Measurements from ENCODE around the gene SMIM22. TPM values are rescaled to one million over a fixed set of nuclear protein-coding genes. Genes with fewer than 3 reads are reported as not detected.

The SMIM22 gene
- total and polyA plus RNA-seq, 2 of the 8 experiments (the other 6 are each of a cell fraction or from before 2014, with no cell fraction given) = not detected

DNA sequence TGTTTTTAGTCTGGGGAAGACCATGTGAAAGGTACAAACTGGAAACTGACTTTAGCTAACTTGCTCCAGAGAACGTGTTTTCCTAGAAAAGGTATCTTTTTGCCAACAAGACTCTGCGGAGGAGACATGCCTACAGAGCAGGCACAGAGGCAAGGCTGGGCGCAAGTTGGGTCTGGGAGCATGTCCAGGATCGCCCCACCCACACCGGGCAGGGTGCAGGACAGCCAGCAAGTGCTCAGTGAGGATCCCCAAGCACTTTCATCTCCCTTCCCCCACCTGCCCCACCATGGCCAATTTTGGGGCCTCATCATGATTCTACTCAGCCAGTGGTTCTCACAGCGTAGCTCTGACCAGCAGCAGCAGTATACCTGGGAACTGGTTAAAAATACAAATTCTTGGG, 25.5 kb downstream of the SMIM22 start:
- H3K23ac ChIP-seq (ENCODE audit: insufficient read length) = no peak overlapping the region
- no peak overlapping the region for H2AK5ac ChIP-seq (ENCODE audit: low read depth, low read length)
- no peak overlapping the region for H3K9ac ChIP-seq (replicated peaks in 1 of 4; ENCODE audit: extremely low read depth in 1 of 4, low read depth in 3 of 4, low read length in 3 of 4)
- H3K79me1 ChIP-seq (ENCODE audit: low read depth, low read length) = no peaks in the 10 kb centered on the region
- no peaks in the 10 kb centered on the region for H3K27me3 ChIP-seq (replicated peaks in 1 of 4; ENCODE audit: control insufficient read depth in 3 of 4, extremely low read depth in 1 of 4, insufficient read depth in 3 of 4, low read length in 3 of 4)
- no peak overlapping the region for H3K56ac ChIP-seq (replicated peaks; ENCODE audit: insufficient read length, low read depth, low read length)
- H3K36me3 ChIP-seq (ENCODE audit: control insufficient read depth in 2 of 4, insufficient read depth in 4 of 4, low read length in 3 of 4) = peaks cover 8 to 57% (median 41%) of the 10 kb centered on the region in 4 experiments; a peak in 6 of 8 replicates
- H3K79me2 ChIP-seq (ENCODE audit: control insufficient read depth in 1 of 2, insufficient read depth in 2 of 2, low read length in 2 of 2) = no peaks in the 10 kb centered on the region
- H4K5ac ChIP-seq (ENCODE audit: insufficient read length, low read depth, low read length) = no peak overlapping the region
- no peak overlapping the region for H3K4me2 ChIP-seq (ENCODE audit: insufficient read depth in 1 of 2, low read depth in 2 of 2, low read length in 2 of 2)
- no peaks in the 10 kb centered on the region for H3K23me2 ChIP-seq (ENCODE audit: low read depth, low read length)
- CTCF ChIA-PET (ENCODE audit: partially characterized antibody) = no interaction called here
- no peak overlapping the region for H2AFZ ChIP-seq (ENCODE audit: low read length)
- H2BK15ac ChIP-seq (ENCODE audit: low read length) = no peak overlapping the region
- POLR2A ChIA-PET (ENCODE audit: partially characterized antibody) = interaction anchor here (1.4 kb wide), 1 partner anchor 87 kb away, joined by 3 read pairs; the partner anchor contains the start of genes ANKS3 and DNAAF8
- no peaks in the 10 kb centered on the region for H3K4me1 ChIP-seq (replicated peaks in 1 of 4; ENCODE audit: control insufficient read depth in 3 of 4, insufficient read depth in 4 of 4, low read length in 3 of 4)
- H2BK20ac ChIP-seq (ENCODE audit: low read length) = no peak overlapping the region
- H4K20me1 ChIP-seq (replicated peaks in 1 of 2; ENCODE audit: control insufficient read depth in 1 of 2, insufficient read depth in 2 of 2, low read length in 2 of 2) = peaks cover 2% of the 10 kb centered on the region in 2 experiments
- no peak overlapping the region for H3K4me3 ChIP-seq (ENCODE audit: extremely low read depth in 1 of 4, insufficient read depth in 2 of 4, low read depth in 3 of 4, low read length in 4 of 4)
- no peak overlapping the region for H3K14ac ChIP-seq (ENCODE audit: insufficient read length)
- FAIRE-seq (no peak), DNase-seq (ENCODE audit: low read depth in 1 of 2, low spot score in 2 of 2) (no peak)
- H2BK120ac ChIP-seq (replicated peaks; ENCODE audit: low read depth, low read length) = no peak overlapping the region
- no peak for TF ChIP-seq RXRA (IDR thresholded peaks at IDR 0.05; ENCODE audit: insufficient read depth, low read depth, low read length)
- no peak for TF ChIP-seq JUN (IDR thresholded peaks at IDR 0.05; ENCODE audit: low read depth, low read length)
- no peak for TF ChIP-seq CREB1 (IDR thresholded peaks at IDR 0.05)
- no peak for TF ChIP-seq KDM1A (IDR thresholded peaks at IDR 0.05; ENCODE audit: borderline replicate concordance, low read length)
- no peak for TF ChIP-seq SAP30 (IDR thresholded peaks at IDR 0.05; ENCODE audit: insufficient read depth, insufficient replicate concordance, low read length)
- no peak for TF ChIP-seq HDAC2 (IDR thresholded peaks at IDR 0.05; ENCODE audit: borderline replicate concordance in 1 of 2, low read depth in 2 of 2, low read length in 2 of 2)
- no peak for TF ChIP-seq EGR1 (IDR thresholded peaks at IDR 0.05; ENCODE audit: borderline replicate concordance, low read depth, low read length)
- no peak for TF ChIP-seq RAD21 (IDR thresholded peaks at IDR 0.05 in 1 of 2, conservative IDR thresholded peaks at IDR 0.05 in 1 of 2; ENCODE audit: low read depth in 2 of 2, low read length in 2 of 2)
- no peak for TF ChIP-seq CBX5 (IDR thresholded peaks at IDR 0.05; ENCODE audit: low read depth, low read length)
- TF ChIP-seq EP300 (IDR thresholded peaks at IDR 0.05; ENCODE audit: borderline replicate concordance in 1 of 2, low read depth in 2 of 2, low read length in 2 of 2) = no peak
- no peak for TF ChIP-seq PHF8 (conservative IDR thresholded peaks at IDR 0.05; ENCODE audit: low read depth, low read length)
- TF ChIP-seq BCL11A (IDR thresholded peaks at IDR 0.05; ENCODE audit: low read depth in 2 of 2, low read length in 2 of 2) = no peak
- no peak for TF ChIP-seq NRF1 (IDR thresholded peaks at IDR 0.05; ENCODE audit: low read depth, low read length)
- H2BK5ac ChIP-seq (ENCODE audit: low read depth, low read length) = no peak overlapping the region
- H3K9me3 ChIP-seq (ENCODE audit: insufficient read depth in 2 of 2, low read depth in 1 of 2, low read length in 1 of 2) = no peaks in the 10 kb centered on the region
- H4K91ac ChIP-seq (replicated peaks; ENCODE audit: insufficient read length, low read length) = no peak overlapping the region
- H4K8ac ChIP-seq (ENCODE audit: extremely low read depth, insufficient read depth, low read length) = no peak overlapping the region
- no peak overlapping the region for H2BK12ac ChIP-seq (ENCODE audit: low read depth, low read length)
- no peak overlapping the region for H3K27ac ChIP-seq (ENCODE audit: low read depth, low read length)
- H3K18ac ChIP-seq (ENCODE audit: extremely low read depth, low read length) = no peak overlapping the region
- no peak overlapping the region for H3K4ac ChIP-seq (replicated peaks; ENCODE audit: insufficient read length, low read depth, low read length)
- 94% methylated on average over 6 of the region's 6 CpGs; no CpG with 5 or more reads in 1 of the 2 experiments for WGBS, 2 experiments (ENCODE audit: extremely low coverage in 1 of 2, insufficient coverage in 1 of 2, insufficient read length in 1 of 2, insufficient replicate concordance in 2 of 2, low coverage in 1 of 2, low lambda C conversion rate in 2 of 2, missing lambda C conversion rate in 1 of 2)

Data from H1 (cell line).